ENCODE measurements around the gene TMEM269.

TMEM269 gene, protein sequence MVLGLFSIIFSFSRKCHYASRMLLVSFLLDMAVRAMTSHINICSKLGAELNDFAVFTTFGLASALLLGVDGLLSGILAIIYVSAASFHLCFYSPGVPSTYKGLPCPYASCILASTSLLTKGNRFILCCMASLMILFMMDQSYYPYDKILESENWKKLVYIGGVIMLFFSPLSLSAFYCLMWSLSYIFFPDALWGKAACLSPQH

GRCh38 chr1:42784946-42785693, at the start of gene TMEM269:
Gene TMEM269, plus strand, starts transcription at chr1:42784991. Its CDS starts 4,903 bp downstream, at chr1:42789894.
- peak; percentile 35 for ATAC-seq
- peaks cover 15% of the 10 kb centered on the region for H3K4me1 Mint-ChIP-seq
- H3K36me3 Mint-ChIP-seq, result peaks cover 33% of the 10 kb centered on the region
- H3K27me3 Mint-ChIP-seq, result peaks cover 12% of the 10 kb centered on the region
- H3K27ac Mint-ChIP-seq, result peak within 1 kb of the TSS; percentile 26
- H3K9me3 Mint-ChIP-seq, result no peaks in the 10 kb centered on the region
- peak within 1 kb of the TSS; percentile 53 for H3K4me3 Mint-ChIP-seq

DNA sequence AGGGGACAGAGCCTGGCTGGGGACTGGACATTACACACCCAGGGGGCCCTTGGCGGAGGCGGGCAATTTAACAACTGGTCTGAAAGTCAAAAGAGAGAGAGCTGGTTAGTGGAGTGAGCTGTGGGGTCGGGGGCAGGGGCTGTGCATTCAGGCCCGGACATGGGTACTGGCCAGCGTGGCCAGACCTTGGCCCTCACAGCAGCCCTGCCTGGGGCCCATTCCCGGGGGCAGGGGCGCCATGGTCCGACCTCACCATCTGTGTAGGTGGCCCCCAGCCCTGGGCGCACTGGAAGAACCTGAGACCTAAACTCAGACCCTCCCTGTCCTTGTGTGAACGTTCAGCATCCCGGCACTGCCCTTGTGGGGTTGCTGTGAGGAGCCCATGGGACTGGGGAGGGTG, 49.7 kb upstream of the TMEM269 start:
- Mint-ChIP-seq H3K27me3 (no peaks in the 10 kb centered on the region), H3K4me1 (peaks cover 20% of the 10 kb centered on the region), H3K4me3 (no peak overlapping the region), H3K36me3 (no peaks in the 10 kb centered on the region), H3K9me3 (no peaks in the 10 kb centered on the region), H3K27ac (no peak overlapping the region)
- peak; percentile 27 for ATAC-seq

GRCh38 chr1:42735477-42736105, 49.2 kb upstream of the TMEM269 start:
- Mint-ChIP-seq H3K9me3 (no peaks in the 10 kb centered on the region), H3K27ac (no peak overlapping the region), H3K36me3 (no peaks in the 10 kb centered on the region), H3K27me3 (no peaks in the 10 kb centered on the region), H3K4me1 (peaks cover 20% of the 10 kb centered on the region), H3K4me3 (no peak overlapping the region)
- no peak for ATAC-seq

GRCh38 chr1:42736152-42736551, 48.6 kb upstream of the TMEM269 start:
- Mint-ChIP-seq H3K4me1 (peaks cover 20% of the 10 kb centered on the region), H3K27me3 (no peaks in the 10 kb centered on the region), H3K27ac (no peak overlapping the region), H3K36me3 (no peaks in the 10 kb centered on the region), H3K9me3 (no peaks in the 10 kb centered on the region), H3K4me3 (no peak overlapping the region)
- no peak for ATAC-seq

DNA sequence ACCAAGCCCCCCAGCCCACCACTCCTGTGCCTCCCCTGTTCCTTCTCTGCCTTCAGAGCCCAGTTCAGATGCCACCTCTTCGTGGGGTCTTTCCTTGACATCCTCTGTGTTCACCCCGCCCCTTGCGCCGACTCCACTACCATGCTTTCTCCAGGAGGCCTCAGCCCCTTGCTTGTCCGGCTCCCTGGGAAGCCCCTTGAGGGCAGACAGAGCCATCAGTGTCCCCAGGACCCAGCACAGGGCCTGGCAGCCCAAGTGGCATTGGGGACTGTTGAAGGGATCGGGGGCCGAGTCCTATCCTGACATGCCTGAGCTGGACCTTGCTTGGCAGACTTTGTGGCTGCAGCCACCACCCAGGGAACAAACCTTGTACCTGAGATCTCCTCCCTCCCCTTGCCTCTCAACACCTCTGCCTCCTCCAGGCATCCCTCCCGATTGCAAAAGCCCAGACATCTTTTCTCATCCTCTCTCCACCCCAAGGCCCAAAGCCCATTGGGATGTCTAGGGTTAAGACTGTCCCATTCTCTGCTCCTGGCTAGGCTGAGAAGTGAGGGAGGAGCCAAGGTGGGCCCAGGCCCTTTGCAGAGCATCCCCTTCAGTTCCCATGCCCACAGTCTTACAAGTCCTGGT, 48.1 kb upstream of the TMEM269 start:
- ATAC-seq, result no peak
- Mint-ChIP-seq H3K36me3 (no peaks in the 10 kb centered on the region), H3K27me3 (no peaks in the 10 kb centered on the region), H3K27ac (peak overlapping the region; percentile 6), H3K4me3 (no peak overlapping the region), H3K4me1 (peaks cover 20% of the 10 kb centered on the region), H3K9me3 (no peaks in the 10 kb centered on the region)

DNA sequence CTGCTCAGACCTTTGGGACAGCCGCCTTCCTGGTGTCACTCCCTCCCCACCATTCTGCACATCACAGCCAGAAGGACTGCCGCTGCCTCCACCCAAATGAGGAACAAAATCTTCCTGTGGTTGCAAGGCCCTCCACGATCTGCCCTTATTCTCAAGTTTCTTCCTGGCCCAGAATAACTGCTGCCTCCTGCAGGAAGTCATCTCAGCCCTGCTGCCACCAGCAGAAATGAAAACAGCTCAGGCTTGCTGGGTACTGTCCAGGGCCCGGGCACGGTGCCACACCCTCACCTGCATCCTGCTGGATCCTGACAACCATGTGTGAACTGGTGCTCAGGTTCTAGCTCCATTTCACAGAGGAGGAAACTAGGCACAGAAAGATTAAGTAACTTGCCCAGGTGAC, 47.5 kb upstream of the TMEM269 start:
- no peaks in the 10 kb centered on the region for H3K9me3 Mint-ChIP-seq
- H3K27me3 Mint-ChIP-seq, result no peaks in the 10 kb centered on the region
- peak overlapping the region; percentile 6 for H3K27ac Mint-ChIP-seq
- H3K4me3 Mint-ChIP-seq, result no peak overlapping the region
- ATAC-seq, result peak; percentile 60
- H3K4me1 Mint-ChIP-seq, result peaks cover 20% of the 10 kb centered on the region
- H3K36me3 Mint-ChIP-seq, result no peaks in the 10 kb centered on the region

DNA sequence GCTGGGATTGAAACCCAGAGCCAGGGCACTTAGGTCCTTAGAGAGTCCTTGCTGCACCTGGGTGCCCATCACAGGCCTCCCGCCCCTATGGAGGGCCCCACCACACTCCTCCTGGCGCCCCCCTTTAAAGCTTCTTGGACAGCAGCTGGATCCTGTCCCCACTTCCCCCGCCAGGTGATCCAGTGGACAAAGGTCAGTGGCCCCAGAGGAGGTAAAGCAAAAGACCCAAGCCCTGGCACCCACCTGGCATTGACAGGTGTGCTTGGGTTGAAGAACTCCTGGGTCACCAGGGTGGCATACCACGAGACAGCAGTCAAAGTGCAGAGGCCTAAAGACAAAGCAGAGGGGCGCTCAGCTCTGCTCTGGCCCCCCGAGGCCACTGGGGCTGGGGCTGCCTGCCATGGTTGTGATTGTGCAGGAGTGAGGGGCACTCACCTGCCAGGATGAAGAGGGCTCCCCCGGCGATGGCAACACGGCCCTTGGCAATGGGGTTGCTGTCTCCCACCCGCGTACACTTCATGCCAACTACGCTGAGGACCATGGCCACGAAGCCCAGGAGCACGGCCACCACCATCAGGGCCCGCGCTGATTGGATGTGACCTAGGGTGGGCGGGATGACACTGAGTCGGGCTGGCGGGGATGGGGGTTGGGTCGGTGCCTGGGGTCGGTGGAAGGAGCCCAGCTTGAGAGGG, 46.7 kb upstream of the TMEM269 start:
- no peaks in the 10 kb centered on the region for H3K27me3 Mint-ChIP-seq
- H3K27ac Mint-ChIP-seq, result peak overlapping the region; percentile 6
- no peak overlapping the region for H3K4me3 Mint-ChIP-seq
- H3K9me3 Mint-ChIP-seq, result no peaks in the 10 kb centered on the region
- ATAC-seq, result no peak
- peaks cover 20% of the 10 kb centered on the region for H3K4me1 Mint-ChIP-seq
- no peaks in the 10 kb centered on the region for H3K36me3 Mint-ChIP-seq

- Mint-ChIP-seq H3K27ac (no peak overlapping the region), H3K4me1 (peaks cover 20% of the 10 kb centered on the region)
Observed at GRCh38 chr1:42738678-42739226, 46.0 kb upstream of the TMEM269 start.

GRCh38 chr1:42739753-42740700, 44.8 kb upstream of the TMEM269 start, which contains the start of gene CLDN19:
Gene CLDN19, minus strand, starts transcription at chr1:42740236. Its CDS starts 173 bp downstream, at chr1:42740063.
- Mint-ChIP-seq H3K27me3 (no peaks in the 10 kb centered on the region), H3K9me3 (no peaks in the 10 kb centered on the region), H3K36me3 (no peaks in the 10 kb centered on the region), H3K4me3 (no peak within 1 kb of the TSS), H3K4me1 (peaks cover 20% of the 10 kb centered on the region), H3K27ac (no peak within 1 kb of the TSS)
- no peak for ATAC-seq

More at GRCh38 chr1:42738678-42739226, 46.0 kb upstream of the TMEM269 start:
- ATAC-seq, result no peak
- no peaks in the 10 kb centered on the region for H3K36me3 Mint-ChIP-seq
- H3K4me3 Mint-ChIP-seq, result no peak overlapping the region
- no peaks in the 10 kb centered on the region for H3K9me3 Mint-ChIP-seq
- H3K27me3 Mint-ChIP-seq, result no peaks in the 10 kb centered on the region

GRCh38 chr1:42740851-42741580, 43.8 kb upstream of the TMEM269 start:
- Mint-ChIP-seq H3K27me3 (no peaks in the 10 kb centered on the region), H3K36me3 (no peaks in the 10 kb centered on the region), H3K9me3 (no peaks in the 10 kb centered on the region), H3K4me3 (no peak overlapping the region), H3K4me1 (peaks cover 20% of the 10 kb centered on the region), H3K27ac (no peak overlapping the region)
- no peak for ATAC-seq

DNA sequence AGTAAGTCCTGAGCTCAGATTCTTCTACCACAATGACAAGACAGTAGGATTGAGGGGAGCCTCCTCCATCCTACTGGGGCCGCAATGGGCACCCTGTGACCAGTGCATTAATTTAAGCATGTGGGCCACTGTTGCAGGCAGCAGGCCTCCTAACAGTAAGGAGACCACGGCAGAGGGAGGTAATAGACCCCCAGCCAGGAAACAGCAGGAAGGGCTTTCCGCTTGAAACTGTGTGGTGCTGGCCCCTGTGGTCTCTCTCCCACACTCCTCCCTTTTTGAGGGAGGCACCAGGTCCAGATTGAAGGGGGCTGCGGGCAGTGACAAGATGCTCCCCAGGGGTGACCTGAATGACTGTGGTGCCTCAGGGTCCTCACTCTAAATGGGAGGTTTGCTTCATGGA, 43.1 kb upstream of the TMEM269 start:
- H3K36me3 Mint-ChIP-seq, result no peaks in the 10 kb centered on the region
- H3K9me3 Mint-ChIP-seq, result no peaks in the 10 kb centered on the region
- H3K4me1 Mint-ChIP-seq, result peaks cover 14% of the 10 kb centered on the region
- ATAC-seq, result no peak
- H3K27ac Mint-ChIP-seq, result no peak overlapping the region
- H3K27me3 Mint-ChIP-seq, result no peaks in the 10 kb centered on the region
- H3K4me3 Mint-ChIP-seq, result no peak overlapping the region

DNA sequence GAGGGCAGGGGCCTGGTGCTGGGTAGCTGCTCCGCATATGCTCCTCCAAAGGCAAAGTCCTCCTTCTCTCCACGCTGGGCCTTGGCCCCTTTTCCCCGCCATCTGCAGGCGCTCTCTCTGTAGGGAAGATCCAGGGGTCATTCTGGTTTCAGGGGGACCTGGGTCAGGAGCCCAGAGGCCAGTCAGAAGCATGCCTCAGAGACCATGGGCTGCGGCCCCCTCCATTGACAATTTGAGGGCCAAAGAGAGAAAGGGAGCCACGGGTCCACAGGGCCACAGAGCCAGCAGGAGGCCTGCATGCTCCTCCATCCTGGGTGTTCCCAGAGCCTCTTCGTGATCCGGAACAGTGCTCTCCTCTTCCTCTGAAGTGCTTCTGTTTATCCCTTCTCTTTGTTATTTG, 42.6 kb upstream of the TMEM269 start:
- H3K4me1 Mint-ChIP-seq, result peaks cover 10% of the 10 kb centered on the region
- H3K27ac Mint-ChIP-seq, result no peak overlapping the region
- H3K9me3 Mint-ChIP-seq, result no peaks in the 10 kb centered on the region
- H3K36me3 Mint-ChIP-seq, result no peaks in the 10 kb centered on the region
- ATAC-seq, result no peak
- no peak overlapping the region for H3K4me3 Mint-ChIP-seq
- no peaks in the 10 kb centered on the region for H3K27me3 Mint-ChIP-seq

DNA sequence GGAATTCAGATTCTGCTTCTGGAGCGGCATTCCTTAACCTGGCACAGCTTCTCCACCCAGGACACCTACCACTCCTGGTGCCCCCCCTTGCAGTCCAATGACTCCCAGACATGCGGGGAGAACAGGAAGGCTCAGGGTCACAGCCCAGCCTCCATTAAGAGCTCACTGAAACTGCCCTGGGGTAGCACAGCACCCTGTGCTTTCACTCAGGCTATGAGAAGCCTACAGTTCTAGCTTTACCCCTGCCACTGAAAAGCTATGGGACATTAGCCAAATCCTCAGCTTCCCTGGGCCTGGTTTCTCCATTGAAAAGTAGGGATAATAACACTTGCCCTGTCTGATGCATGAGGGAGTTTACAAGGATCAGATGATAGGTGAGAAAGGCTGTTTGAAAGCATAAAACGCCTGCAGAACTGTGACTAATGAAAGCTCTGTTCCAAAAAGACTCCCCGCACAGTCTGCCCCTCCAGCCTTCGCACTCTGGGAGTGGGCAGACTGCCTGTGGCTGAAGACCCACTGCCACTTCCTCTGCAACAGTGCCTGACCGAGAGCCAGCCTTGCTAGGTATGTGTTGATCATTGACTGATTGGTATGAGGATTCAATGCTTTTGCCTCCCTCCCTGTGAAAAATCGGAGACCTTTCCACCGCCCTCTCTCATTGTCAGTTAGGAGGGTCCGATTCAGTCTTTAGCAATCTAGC, 42.0 kb upstream of the TMEM269 start:
- H3K9me3 Mint-ChIP-seq, result no peaks in the 10 kb centered on the region
- no peak for ATAC-seq
- peaks cover under 1% of the 10 kb centered on the region for H3K36me3 Mint-ChIP-seq
- no peaks in the 10 kb centered on the region for H3K27me3 Mint-ChIP-seq
- H3K27ac Mint-ChIP-seq, result no peak overlapping the region
- no peak overlapping the region for H3K4me3 Mint-ChIP-seq
- H3K4me1 Mint-ChIP-seq, result peaks cover 3% of the 10 kb centered on the region
